ENCODE data around the gene EFHD1.

Gene EFHD1

GRCh38 chr2:232633413-232634205, at the start of gene EFHD1:
Gene EFHD1 (plus strand): TSS chr2:232633604. CDS start chr2:232633705, 101 bp downstream.
- DNase-seq: peak; percentile 69

DNA sequence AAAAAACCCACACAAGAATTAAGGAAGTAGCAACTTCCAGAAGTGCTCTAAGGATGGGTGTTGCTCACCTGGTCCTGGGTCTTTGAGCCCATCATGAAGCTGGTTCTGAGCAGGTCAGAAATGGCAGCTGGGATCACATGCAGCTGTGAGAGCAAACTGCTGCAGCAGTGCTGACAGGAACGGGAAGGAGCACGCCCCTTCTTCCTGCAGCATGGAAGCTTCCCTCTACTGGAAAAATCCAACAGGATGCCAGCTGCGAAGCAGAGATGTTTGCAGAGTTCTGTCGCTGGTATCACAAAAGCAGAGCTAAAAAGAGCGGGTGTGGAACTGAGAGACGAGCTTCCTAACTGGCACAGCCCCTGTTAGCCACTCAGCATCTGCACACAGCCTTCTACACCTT, 49.2 kb upstream of the EFHD1 start:
- no peak for DNase-seq

GRCh38 chr2:232586943-232587505, 46.4 kb upstream of the EFHD1 start:
- DNase-seq: no peak

DNA sequence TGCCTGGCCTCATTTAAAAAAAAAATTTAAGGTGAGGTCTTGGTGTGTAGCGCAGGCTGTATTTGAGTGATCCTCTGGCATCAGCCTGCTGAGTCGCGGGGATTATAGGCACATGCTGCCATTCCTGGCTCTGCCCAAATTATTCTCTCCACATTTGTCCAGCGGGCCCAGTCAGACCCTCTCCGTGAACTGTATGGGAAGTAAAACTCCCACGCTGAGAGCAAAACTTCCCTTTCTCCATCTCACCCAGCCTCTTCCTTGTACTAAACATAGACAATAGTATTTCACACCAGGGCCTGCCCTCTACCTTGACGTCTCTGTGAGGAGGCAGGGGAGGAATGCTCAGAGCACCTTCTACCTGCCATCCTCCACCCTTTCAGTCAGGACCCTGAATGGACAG, 45.9 kb upstream of the EFHD1 start:
- DNase-seq: no peak

GRCh38 chr2:232588031-232588430, 45.4 kb upstream of the EFHD1 start:
- DNase-seq: no peak

GRCh38 chr2:232588680-232589585, 44.5 kb upstream of the EFHD1 start:
- no peak for DNase-seq

- DNase-seq: no peak
These were observed 40.5 kb upstream of the EFHD1 start for GRCh38 chr2:232592772-232593395.

- DNase-seq: no peak
These were observed 39.4 kb upstream of the EFHD1 start for GRCh38 chr2:232593982-232594381.

DNA sequence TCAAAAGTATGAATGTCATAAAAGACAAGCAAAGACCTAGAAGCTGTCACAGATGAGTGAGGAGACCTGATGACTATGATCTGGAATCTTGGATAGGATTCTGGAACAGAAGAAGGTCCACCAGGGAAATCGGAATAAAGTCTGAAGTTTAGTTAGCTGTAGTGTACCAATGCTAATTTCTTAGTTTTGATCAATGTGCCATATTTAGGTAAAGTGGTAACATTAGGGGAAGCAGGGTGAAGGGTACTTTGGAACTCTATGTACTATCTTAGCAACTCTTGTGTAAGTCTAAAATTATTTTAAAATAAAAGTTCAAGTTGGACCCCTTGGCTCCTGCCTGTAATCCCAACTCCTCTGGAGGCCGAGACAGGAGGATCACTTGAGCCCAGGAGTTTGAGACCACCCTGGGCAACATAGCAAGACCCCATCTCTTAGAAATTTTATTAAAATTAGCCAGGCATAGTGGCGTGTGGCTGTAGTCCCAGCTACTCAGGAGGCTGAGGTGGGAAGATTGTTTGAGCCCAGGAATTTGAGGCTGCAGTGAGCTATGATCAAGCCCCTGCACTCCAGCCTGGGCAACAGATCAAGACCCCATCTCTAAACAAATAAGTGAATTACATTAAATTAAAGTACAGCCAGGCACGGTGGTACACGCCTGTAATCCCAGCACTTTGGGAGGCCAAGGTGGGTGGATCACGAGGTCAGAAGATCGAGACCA, 35.9 kb upstream of the EFHD1 start:
- DNase-seq: no peak

DNA sequence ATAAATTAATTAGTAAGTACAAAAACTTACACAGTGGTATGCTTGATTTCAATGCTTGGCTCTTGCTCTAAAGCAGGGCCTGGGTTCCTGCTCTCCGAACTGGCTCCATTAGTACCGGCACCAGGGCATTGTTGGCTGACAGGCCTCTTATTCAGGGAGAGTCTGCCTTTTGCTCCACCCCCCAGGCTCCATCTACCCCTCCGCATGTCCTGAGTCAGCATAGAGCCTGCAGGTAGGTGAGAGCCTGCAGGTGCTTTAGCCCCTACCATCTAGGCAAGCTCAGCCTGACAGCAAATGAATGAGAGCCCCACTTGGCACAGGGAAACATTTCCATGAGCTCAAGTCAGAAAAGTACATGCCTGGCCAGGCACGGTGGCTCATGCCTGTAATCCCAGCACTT, 35.1 kb upstream of the EFHD1 start:
- no peak for DNase-seq

DNA sequence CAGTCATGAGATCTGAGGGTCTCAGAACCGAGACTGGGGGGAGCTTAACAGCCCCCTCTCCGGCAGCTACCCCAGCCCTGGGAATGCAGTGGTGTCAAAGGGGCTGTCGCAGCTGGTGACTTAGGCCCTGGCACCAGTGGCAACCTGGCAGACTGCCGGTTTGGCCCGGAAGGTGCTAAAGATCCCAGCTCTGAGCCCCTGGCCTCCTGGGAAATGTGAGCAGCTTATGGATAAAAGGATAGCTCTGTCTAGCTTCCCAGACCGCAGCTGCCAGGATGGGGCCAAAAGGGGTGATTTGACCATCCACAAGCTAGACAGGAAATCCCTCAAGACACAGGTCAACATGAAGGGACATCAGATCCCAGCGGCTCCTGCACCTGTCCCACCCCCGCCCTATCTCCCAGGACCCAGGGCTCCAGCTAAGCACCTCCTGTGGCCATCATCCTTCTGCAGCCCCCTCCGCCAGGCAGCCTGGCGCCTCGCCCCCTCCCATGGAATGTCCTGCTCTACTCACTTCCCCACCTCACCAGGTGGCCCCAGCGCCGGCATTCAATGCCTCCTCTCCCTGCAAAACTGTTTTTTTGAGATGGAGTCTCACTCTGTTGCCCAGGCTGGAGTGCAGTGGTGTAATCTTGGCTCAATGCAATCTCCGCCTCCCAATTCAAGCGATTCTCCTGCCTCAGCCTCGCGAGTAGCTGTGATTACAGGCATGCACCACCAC, 33.2 kb upstream of the EFHD1 start:
- no peak for DNase-seq

DNA sequence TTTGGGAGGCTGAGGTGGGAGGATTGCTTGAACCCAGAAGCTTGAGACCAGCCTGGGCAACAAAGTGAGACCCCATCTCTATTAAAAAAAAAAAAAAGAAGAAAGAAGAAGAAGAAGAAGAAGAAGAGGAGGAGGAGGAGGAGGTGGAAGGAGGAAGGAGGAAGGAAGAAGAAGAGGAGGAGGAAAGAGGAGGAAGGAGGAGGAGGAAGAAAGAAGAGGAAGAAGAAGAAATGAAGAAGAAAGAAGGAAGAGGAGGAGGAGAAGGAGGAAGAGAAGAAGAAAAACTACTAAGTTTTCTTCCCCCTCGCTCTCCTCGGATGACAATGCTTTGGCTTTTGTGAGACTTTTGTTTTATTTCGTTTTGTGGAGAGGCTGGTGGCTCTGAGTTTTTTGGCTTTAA, 30.1 kb upstream of the EFHD1 start:
- DNase-seq: no peak

DNA sequence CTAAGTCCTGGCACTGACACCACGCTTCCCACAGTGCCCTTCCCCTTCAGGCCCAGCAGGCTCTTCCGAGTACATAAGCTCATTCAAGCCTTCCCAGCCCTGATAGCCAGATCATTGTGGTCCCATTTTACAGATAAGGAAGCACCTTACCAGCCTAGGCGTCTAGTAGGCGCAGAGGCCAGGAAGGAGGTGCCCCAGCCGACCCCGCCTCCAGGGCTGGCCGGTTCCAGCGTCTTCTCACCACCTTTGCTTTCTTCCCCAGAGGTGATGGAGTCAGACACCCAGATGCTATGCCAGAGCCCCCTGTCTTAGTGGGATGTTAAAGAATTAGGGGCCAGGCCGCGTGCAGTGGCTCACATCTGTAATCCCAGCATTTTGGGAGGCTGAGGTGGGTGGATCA, 28.9 kb upstream of the EFHD1 start:
- DNase-seq: no peak

GRCh38 chr2:232607011-232607410, 26.4 kb upstream of the EFHD1 start:
- DNase-seq: no peak

- DNase-seq: no peak
These were observed 23.8 kb upstream of the EFHD1 start for GRCh38 chr2:232609607-232610006.

GRCh38 chr2:232610081-232610480, 23.3 kb upstream of the EFHD1 start:
- no peak for DNase-seq

DNA sequence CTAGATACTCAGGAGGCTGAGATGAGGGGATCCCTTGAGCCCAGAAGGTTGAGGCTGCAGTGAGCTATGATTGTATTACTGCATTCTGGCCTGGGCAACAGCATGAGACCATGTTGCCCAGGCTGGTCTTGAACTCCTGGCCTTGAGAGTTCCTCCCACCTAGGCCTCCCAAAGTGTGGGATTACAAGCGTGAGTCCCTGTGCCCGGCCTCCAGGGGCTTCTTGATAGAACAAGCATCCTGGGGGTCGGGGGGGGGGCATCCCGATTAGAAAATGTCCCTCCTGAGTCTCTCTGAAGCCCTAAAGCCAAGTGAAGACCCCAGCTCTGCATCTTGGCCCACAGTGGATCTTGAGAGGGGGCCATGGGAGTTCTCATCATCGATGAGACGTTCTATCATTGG, 22.3 kb upstream of the EFHD1 start:
- no peak for DNase-seq

GRCh38 chr2:232611559-232612218, 21.7 kb upstream of the EFHD1 start:
- peak; percentile 72 for DNase-seq

DNA sequence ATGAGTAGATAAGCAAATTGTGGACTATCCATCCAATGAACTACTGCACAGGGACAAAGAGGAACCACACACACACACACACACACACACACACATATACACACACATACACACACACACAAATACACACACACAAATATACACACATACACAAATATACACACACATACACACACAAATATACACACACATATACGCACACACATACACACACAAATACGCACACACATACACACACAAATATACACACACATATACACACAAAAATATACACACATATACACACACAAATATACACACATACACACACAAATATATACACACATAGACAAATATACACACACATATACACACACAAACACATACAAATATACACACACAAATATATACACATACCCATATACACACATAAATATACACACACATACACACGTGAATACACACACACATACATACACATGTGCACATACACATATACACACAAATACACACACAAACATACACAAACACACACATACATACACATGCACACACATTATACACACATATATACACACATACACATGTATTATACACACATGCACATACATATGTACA, 19.8 kb upstream of the EFHD1 start:
- no peak for DNase-seq

DNA sequence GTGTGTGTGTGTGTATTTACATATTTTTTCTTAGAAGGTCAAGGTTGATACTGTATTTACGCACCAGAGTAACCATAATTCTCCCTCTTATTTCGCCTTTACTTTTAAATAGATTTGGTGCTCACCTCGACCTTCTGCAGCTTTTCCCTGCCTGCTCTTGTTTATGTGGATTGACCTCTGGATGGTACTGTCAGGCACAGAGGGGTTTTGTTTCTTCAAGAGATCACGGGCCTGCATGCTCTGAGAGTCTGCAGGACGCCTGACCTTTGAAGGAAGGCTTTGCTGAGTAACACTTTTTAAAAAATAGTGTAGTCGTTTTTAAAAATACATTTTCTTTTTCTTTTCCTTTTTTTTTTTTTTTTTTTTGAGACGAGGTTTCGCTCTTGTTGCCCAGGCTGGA, 18.1 kb upstream of the EFHD1 start:
- no peak for DNase-seq

GRCh38 chr2:232621186-232621585, 12.2 kb upstream of the EFHD1 start:
- DNase-seq: no peak
